Natural killer cell (primary cell): ENCODE data around the gene METTL3. TPM values are rescaled to one million over a fixed set of nuclear protein-coding genes. Genes with fewer than 3 reads are reported as not detected.

Experiments used
- ATAC-seq, 3 donors: fragments of 150-1000 bp in 2 of 3; fragments of 200-7000 bp in 1 of 3; cut with Tn5 transposase; 1 replicate in 1 of 3; 2 replicates in 2 of 3; pipeline ENCODE4 v1.10.0; 2021; ENCODE audit warnings: mild to moderate bottlenecking in 2 of 3, moderate library complexity in 2 of 3
- DNase-seq, 2 donors: peaks; one replicate each; pipeline versions ENCODE4 v3.0.0 to v3.0.0-alpha.2; 2013 to 2021; ENCODE audit warnings: mixed read lengths in 1 of 2
- H3K27ac ChIP-seq: one replicate; pipeline ENCODE4 v1.5.1; 2013; ENCODE audit warnings: mild to moderate bottlenecking, low read length
- H3K27me3 ChIP-seq: one replicate; pipeline ENCODE4 v1.6.1; 2013; ENCODE audit warnings: low read length; ENCODE audit not compliant: control insufficient read depth, insufficient read depth
- H3K36me3 ChIP-seq: one replicate; pipeline ENCODE4 v1.6.1; 2013; ENCODE audit warnings: low read length; ENCODE audit not compliant: control insufficient read depth, insufficient read depth
- H3K4me1 ChIP-seq: one replicate; pipeline ENCODE4 v1.6.1; 2013; ENCODE audit warnings: low read length; ENCODE audit not compliant: control insufficient read depth, insufficient read depth
- H3K4me3 ChIP-seq: one replicate; pipeline ENCODE4 v1.5.1; 2013; ENCODE audit warnings: low read length
- H3K9me3 ChIP-seq: one replicate; pipeline ENCODE4 v1.6.1; 2013; ENCODE audit warnings: low read length; ENCODE audit not compliant: control insufficient read depth, insufficient read depth
- H3K27ac Mint-ChIP-seq, 2 donors: one replicate each; pipeline ENCODE4 v1.8.0; 2022; ENCODE audit warnings: mild to moderate bottlenecking in 2 of 2, mixed read lengths in 2 of 2, moderate library complexity in 1 of 2
- H3K27me3 Mint-ChIP-seq, 2 donors: one replicate each; pipeline ENCODE4 v1.8.0; 2022; ENCODE audit warnings: low read depth in 2 of 2, mixed read lengths in 2 of 2
- H3K36me3 Mint-ChIP-seq: one replicate; pipeline ENCODE4 v1.8.0; 2022; ENCODE audit warnings: mixed read lengths
- H3K4me1 Mint-ChIP-seq, 2 donors: one replicate each; pipeline ENCODE4 v1.8.0; 2022; ENCODE audit warnings: mixed read lengths in 2 of 2
- H3K4me3 Mint-ChIP-seq: one replicate; pipeline ENCODE4 v1.8.0; 2022; ENCODE audit warnings: mild to moderate bottlenecking, moderate library complexity, mixed read lengths
- H3K9me3 Mint-ChIP-seq, 2 donors: one replicate each; pipeline ENCODE4 v1.8.0; 2022; ENCODE audit warnings: mixed read lengths in 2 of 2
- WGBS: methylation state at CpG from one replicate; pipeline ENCODE4 v1.1.7; 2013; ENCODE audit warnings: missing lambda C conversion rate; ENCODE audit not compliant: insufficient coverage; 5-methylcytosine and 5-hydroxymethylcytosine counted together
- intact Hi-C: fragments of 100-400 bp; cut with micrococcal nuclease; formaldehyde crosslinking; loops from one replicate; pipeline ENCODE4 v1.14.2; 2022
- total RNA-seq, 4 donors: library from RNA; stranded (reverse); fragments of 120-200 nt in 1 of 4; gene quantifications; one replicate each; pipeline versions ENCODE4 v1.2.3 to v1.2.4, GENCODE V29; 2013 to 2022
- TF ChIP-seq, protein P1 (sequence below): fragments of 200-600 bp; IDR thresholded peaks from one replicate; pipeline ENCODE4 v1.8.0; 2022; ENCODE audit warnings: antibody characterized with exemption

METTL3 gene
- total RNA-seq, 3 donors from 2014 or later (not counting 1 experiment from before 2014, with no cell fraction given) = 63.3 to 72.5 (median 68.3) TPM

DNA sequence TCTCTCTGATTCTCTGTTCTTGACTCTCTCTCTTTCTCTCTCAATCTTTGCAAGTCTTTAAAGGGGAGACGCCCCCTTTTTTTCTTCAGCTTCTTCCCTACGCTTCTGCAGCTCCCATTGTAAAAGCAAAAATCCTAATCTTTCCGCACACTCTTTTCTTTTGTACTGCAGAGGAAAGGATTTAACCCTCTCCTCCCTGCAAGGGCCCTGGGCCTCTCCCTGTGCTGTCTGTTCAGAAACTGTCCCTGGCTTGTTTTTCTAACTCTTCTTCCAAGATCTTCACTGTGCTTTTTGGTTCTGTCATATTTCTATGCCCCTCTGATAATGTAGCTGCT lies 25.9 kb upstream of the METTL3 start:
- no peaks in the 10 kb centered on the region for H3K36me3 ChIP-seq
- TF ChIP-seq, protein P1, sequence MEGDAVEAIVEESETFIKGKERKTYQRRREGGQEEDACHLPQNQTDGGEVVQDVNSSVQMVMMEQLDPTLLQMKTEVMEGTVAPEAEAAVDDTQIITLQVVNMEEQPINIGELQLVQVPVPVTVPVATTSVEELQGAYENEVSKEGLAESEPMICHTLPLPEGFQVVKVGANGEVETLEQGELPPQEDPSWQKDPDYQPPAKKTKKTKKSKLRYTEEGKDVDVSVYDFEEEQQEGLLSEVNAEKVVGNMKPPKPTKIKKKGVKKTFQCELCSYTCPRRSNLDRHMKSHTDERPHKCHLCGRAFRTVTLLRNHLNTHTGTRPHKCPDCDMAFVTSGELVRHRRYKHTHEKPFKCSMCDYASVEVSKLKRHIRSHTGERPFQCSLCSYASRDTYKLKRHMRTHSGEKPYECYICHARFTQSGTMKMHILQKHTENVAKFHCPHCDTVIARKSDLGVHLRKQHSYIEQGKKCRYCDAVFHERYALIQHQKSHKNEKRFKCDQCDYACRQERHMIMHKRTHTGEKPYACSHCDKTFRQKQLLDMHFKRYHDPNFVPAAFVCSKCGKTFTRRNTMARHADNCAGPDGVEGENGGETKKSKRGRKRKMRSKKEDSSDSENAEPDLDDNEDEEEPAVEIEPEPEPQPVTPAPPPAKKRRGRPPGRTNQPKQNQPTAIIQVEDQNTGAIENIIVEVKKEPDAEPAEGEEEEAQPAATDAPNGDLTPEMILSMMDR = no peak
- DNase-seq (no peak), ATAC-seq (no peak)
- H3K4me1 ChIP-seq = no peaks in the 10 kb centered on the region
- Mint-ChIP-seq H3K36me3 (no peaks in the 10 kb centered on the region), H3K27me3 (peaks cover 41 to 64% of the 10 kb centered on the region in 2 donors), H3K9me3 (no peaks in the 10 kb centered on the region), H3K27ac (no peak overlapping the region), H3K4me3 (no peak overlapping the region), H3K4me1 (peaks cover 0 to 6% of the 10 kb centered on the region in 2 donors)
- peaks cover 25% of the 10 kb centered on the region for H3K27me3 ChIP-seq
- no peak overlapping the region for H3K27ac ChIP-seq
- H3K9me3 ChIP-seq = no peaks in the 10 kb centered on the region
- H3K4me3 ChIP-seq = no peak overlapping the region
- 32% methylated on average over 3 of the region's 3 CpGs for WGBS
- intact Hi-C loops = no loop called here

DNA sequence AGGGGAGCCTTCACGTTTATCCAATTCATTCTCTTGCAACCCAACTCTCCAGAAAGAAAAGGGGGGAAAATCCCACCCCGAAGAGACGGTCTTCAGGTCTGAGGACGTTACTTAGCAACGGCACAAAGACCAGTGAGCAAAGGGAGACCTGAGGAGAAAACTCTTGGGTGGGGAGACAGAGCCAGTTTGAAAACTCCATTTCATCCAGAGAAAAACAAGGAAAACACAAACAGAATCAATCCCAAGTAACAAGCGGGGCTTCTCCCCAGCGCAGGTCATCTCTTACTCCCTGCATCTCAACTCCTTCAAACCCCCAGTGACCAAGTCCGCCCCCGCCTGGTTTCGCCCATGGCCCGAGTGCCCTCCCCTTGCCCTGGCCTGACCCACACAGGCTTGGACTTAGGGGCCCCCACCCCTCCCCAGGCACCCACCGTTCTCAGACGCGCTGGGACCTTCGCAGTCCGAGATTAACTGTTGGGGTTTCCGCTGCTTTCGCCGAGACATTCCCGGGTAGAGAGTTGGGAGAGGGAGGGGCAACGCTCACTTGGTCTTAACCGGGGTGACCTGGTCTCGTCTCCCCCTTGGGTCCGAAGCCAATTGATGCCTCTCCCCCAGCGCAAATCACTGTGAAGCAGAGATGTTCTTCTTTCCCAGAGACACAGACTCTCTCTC lies 25.4 kb upstream of the METTL3 start:
- no peak overlapping the region for H3K4me3 ChIP-seq
- TF ChIP-seq, protein P1 = no peak
- H3K27me3 ChIP-seq = peaks cover 25% of the 10 kb centered on the region
- no peak overlapping the region for H3K4me3 Mint-ChIP-seq
- H3K27me3 Mint-ChIP-seq = peaks cover 44 to 64% of the 10 kb centered on the region in 2 donors
- intact Hi-C loops = no loop called here
- no peak overlapping the region for H3K27ac Mint-ChIP-seq
- H3K9me3 Mint-ChIP-seq = no peaks in the 10 kb centered on the region
- H3K4me1 Mint-ChIP-seq = peaks cover 0 to 6% of the 10 kb centered on the region in 2 donors
- no peak for ATAC-seq
- no peaks in the 10 kb centered on the region for H3K4me1 ChIP-seq
- H3K27ac ChIP-seq = no peak overlapping the region
- DNase-seq = no peak
- no peaks in the 10 kb centered on the region for H3K9me3 ChIP-seq
- WGBS = 10% methylated on average over 22 of the region's 25 CpGs
- H3K36me3 Mint-ChIP-seq = no peaks in the 10 kb centered on the region
- no peaks in the 10 kb centered on the region for H3K36me3 ChIP-seq

DNA sequence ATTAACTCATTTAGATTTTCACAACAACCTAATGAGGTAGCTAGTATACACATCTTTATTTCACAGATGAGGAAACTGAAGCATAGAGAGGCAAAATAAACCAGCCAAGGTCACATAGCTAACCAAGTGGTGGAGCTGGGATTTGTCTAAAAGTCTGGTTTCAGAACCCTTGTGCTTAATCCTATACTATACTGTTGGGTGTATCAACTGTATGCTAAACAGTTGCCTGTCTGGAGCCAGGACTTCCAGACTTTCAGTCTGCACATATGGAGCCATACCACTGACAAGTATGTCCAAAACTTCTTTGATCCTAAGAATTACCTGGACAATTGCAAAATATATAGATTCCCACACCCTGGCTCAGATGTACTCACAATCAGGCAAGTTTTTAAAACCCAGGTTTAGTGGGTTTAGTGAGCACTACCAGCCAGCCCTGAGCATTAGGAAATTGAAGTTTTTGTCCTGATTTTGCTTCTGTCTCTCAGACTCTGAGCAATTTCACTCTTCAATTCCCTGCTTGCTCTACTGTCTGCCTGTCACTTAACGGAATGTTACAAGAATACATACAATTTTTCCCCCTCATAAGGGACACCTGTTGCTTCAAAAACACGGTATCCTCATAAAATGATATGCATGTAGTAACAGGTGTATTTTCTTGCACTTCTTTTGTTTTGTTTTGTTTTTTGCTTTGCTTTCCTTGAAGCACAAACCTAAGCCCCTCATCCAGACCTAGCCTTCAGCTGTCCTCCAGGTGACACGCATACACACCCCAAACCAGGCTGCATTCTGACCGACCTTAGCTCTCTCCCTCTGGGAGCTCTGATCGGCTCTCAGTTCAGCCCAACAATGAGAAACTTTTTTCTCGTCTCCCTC lies 24.6 kb upstream of the METTL3 start:
- Histone ChIP-seq H3K4me1 (no peaks in the 10 kb centered on the region), H3K36me3 (no peaks in the 10 kb centered on the region), H3K27me3 (peaks cover 25% of the 10 kb centered on the region), H3K4me3 (no peak overlapping the region), H3K9me3 (no peaks in the 10 kb centered on the region), H3K27ac (no peak overlapping the region)
- no peak overlapping the region for H3K27ac Mint-ChIP-seq
- ATAC-seq = no peak
- intact Hi-C loops = no loop called here
- H3K4me3 Mint-ChIP-seq = no peak overlapping the region
- no peaks in the 10 kb centered on the region for H3K9me3 Mint-ChIP-seq
- H3K27me3 Mint-ChIP-seq = peaks cover 44 to 64% of the 10 kb centered on the region in 2 donors
- peaks cover 0 to 6% of the 10 kb centered on the region in 2 donors for H3K4me1 Mint-ChIP-seq
- no peaks in the 10 kb centered on the region for H3K36me3 Mint-ChIP-seq
- no peak for DNase-seq
- 75% methylated on average over 5 of the region's 6 CpGs for WGBS
- TF ChIP-seq, protein P1 = no peak
